SK-N-SH (cell line): Measurements from ENCODE around the gene ATP2B3. TPM values are rescaled to one million over a fixed set of nuclear protein-coding genes. Genes with fewer than 3 reads are reported as not detected.

Experiments
- CTCF ChIA-PET: fragments of 300-600, 350-600 bp; formaldehyde crosslinking; extraction: SDS; loops from one replicate; lab custom pipeline; 2021; lab: Yijun Ruan, JAX
- POLR2A ChIA-PET: fragments of 350-600 bp; sonication (Branson Sonifier 250); formaldehyde crosslinking; extraction: SDS; loops from one replicate; lab custom pipeline; 2020; ENCODE audit warnings: antibody characterized with exemption, inconsistent platforms; lab: Yijun Ruan, JAX
- DNase-seq: peaks from one replicate; pipeline ENCODE4 v3.0.0; 2012
- H2AFZ ChIP-seq: fragments of 200-600 bp; sonication (generic); 2 replicates; pipeline ENCODE4 v1.8.1; 2016; ENCODE audit warnings: antibody characterized with exemption, mild to moderate bottlenecking, low read depth
- H3F3A ChIP-seq: fragments of 200-600 bp; sonication (generic); replicated peaks from 2 replicates; pipeline ENCODE3; 2016; ENCODE audit warnings: antibody characterized with exemption, mild to moderate bottlenecking; ENCODE audit not compliant: insufficient read depth
- H3K27ac ChIP-seq, 2 experiments: fragments of 200-500 bp in 1 of 2; fragments of 200-600 bp in 1 of 2; sonication (Bioruptor generic) in 1 of 2; sonication (generic), shearing (Covaris generic) in 1 of 2; 2 replicates each; pipeline versions ENCODE4 v1.5.1 to v1.6.1; 2014 to 2016; ENCODE audit warnings: low read depth in 2 of 2, inconsistent platforms in 1 of 2, low read length in 1 of 2, mild to moderate bottlenecking in 1 of 2, mixed read lengths in 1 of 2
- H3K27me3 ChIP-seq: fragments of 200-600 bp; sonication (generic), shearing (Covaris generic); 2 replicates; pipeline ENCODE4 v1.6.1; 2016; ENCODE audit warnings: mixed run types; ENCODE audit not compliant: insufficient read depth
- H3K36me3 ChIP-seq, 2 experiments: fragments of 200-500 bp in 1 of 2; fragments of 200-600 bp in 1 of 2; sonication (Bioruptor generic) in 1 of 2; sonication (generic) in 1 of 2; replicated peaks in 1 of 2; 2 replicates each; pipeline versions ENCODE3 to v1.5.1; 2014 to 2016; ENCODE audit warnings: low read length in 1 of 2, mild to moderate bottlenecking in 1 of 2; ENCODE audit not compliant: insufficient read depth in 2 of 2, control insufficient read depth in 1 of 2
- H3K4me1 ChIP-seq, 2 experiments: fragments of 200-500 bp in 1 of 2; fragments of 200-600 bp in 1 of 2; sonication (Bioruptor generic) in 1 of 2; sonication (generic), shearing (Covaris generic) in 1 of 2; 2 replicates each; pipeline versions ENCODE4 v1.5.1 to v1.6.1; 2014 to 2016; ENCODE audit warnings: low read depth in 1 of 2, low read length in 1 of 2, mixed run types in 1 of 2; ENCODE audit not compliant: insufficient read depth in 2 of 2, control insufficient read depth in 1 of 2
- H3K4me2 ChIP-seq: fragments of 200-600 bp; sonication (generic), shearing (Covaris generic); 2 replicates; pipeline ENCODE4 v1.6.1; 2017; ENCODE audit warnings: mixed run types
- H3K4me3 ChIP-seq, 2 experiments: fragments of 200-500 bp in 1 of 2; fragments of 200-600 bp in 1 of 2; sonication (Bioruptor generic) in 1 of 2; sonication (generic), shearing (Covaris generic) in 1 of 2; 2 replicates each; pipeline versions ENCODE4 v1.5.1 to v1.8.1; 2014 to 2016; ENCODE audit warnings: low read depth in 2 of 2, inconsistent platforms in 1 of 2, low read length in 1 of 2, mild to moderate bottlenecking in 1 of 2, mixed read lengths in 1 of 2, moderate library complexity in 1 of 2
- H3K79me2 ChIP-seq: fragments of 200-600 bp; sonication (generic); 2 replicates; pipeline ENCODE4 v1.8.1; 2017; ENCODE audit warnings: mild to moderate bottlenecking; ENCODE audit not compliant: insufficient read depth
- H3K9ac ChIP-seq: fragments of 200-600 bp; sonication (generic); 2 replicates; pipeline ENCODE4 v1.6.1; 2017; ENCODE audit warnings: mixed run types
- H3K9me2 ChIP-seq: fragments of 200-600 bp; sonication (generic); 2 replicates; pipeline ENCODE4 v1.6.1; 2017; ENCODE audit warnings: mixed run types
- H3K9me3 ChIP-seq: fragments of 200-600 bp; sonication (generic); 2 replicates; pipeline ENCODE4 v1.6.1; 2017; ENCODE audit warnings: mixed run types, mild to moderate bottlenecking, moderate library complexity
- H4K20me1 ChIP-seq: fragments of 200-600 bp; sonication (generic); 2 replicates; pipeline ENCODE4 v1.6.1; 2017; ENCODE audit warnings: mild to moderate bottlenecking, mixed run types; ENCODE audit not compliant: insufficient read depth
- CHD2 ChIP-seq: fragments of 150-350 bp; IDR thresholded peaks from 2 replicates; pipeline ENCODE4 v1.6.1; 2018; ENCODE audit warnings: low read length; ENCODE audit not compliant: partially characterized antibody
- CTCF ChIP-seq: fragments of 200-600 bp; sonication (generic); IDR thresholded peaks from 2 replicates; pipeline ENCODE4 v1.6.1; 2017; ENCODE audit warnings: antibody characterized with exemption, mild to moderate bottlenecking, moderate library complexity
- EP300 ChIP-seq, 2 experiments: IDR thresholded peaks; 2 replicates each; pipeline versions ENCODE4 v1.4.0 to v1.6.1; 2012; ENCODE audit warnings: borderline replicate concordance in 1 of 2, low read depth in 1 of 2, low read length in 1 of 2
- EZH2phosphoT487 ChIP-seq: fragments of 200-600 bp; sonication (generic); IDR thresholded peaks from 2 replicates; pipeline ENCODE4 v1.6.1; 2017; ENCODE audit warnings: low read depth, mixed run types, mild to moderate bottlenecking, antibody characterized with exemption, moderate library complexity, borderline replicate concordance
- FOXJ3 ChIP-seq: sonication (generic); formaldehyde crosslinking; IDR thresholded peaks from 2 replicates; pipeline ENCODE4 v1.5.1; 2020; ENCODE audit warnings: mild to moderate bottlenecking, missing genetic modification reagents
- FOXM1 ChIP-seq: IDR thresholded peaks from 2 replicates; pipeline ENCODE4 v1.4.0; 2012; ENCODE audit warnings: low read depth, mild to moderate bottlenecking
- GABPA ChIP-seq: IDR thresholded peaks from 2 replicates; pipeline ENCODE4 v1.4.0; 2012; ENCODE audit warnings: low read depth, mild to moderate bottlenecking
- JUND ChIP-seq: IDR thresholded peaks from 2 replicates; pipeline ENCODE4 v1.4.0; 2012
- MXI1 ChIP-seq: IDR thresholded peaks from 2 replicates; pipeline ENCODE4 v1.6.1; 2012; ENCODE audit warnings: mild to moderate bottlenecking, low read depth, low read length, improper control_type of control experiment
- POLR2AphosphoS5 ChIP-seq: IDR thresholded peaks from 2 replicates; pipeline ENCODE4 v1.6.1; 2012; ENCODE audit warnings: low read depth, low read length
- RAD21 ChIP-seq: IDR thresholded peaks from 2 replicates; pipeline ENCODE4 v1.6.1; 2012; ENCODE audit warnings: mild to moderate bottlenecking, low read length
- RCOR1 ChIP-seq: fragments of 150-350 bp; IDR thresholded peaks from 2 replicates; pipeline ENCODE4 v1.6.1; 2017; ENCODE audit warnings: antibody characterized with exemption, low read length
- RFX5 ChIP-seq: IDR thresholded peaks from 2 replicates; pipeline ENCODE4 v1.6.1; 2012; ENCODE audit warnings: mild to moderate bottlenecking, improper control_type of control experiment, low read length
- RXRA ChIP-seq: IDR thresholded peaks from 2 replicates; pipeline ENCODE4 v1.4.0; 2012; ENCODE audit warnings: low read depth, mild to moderate bottlenecking, borderline replicate concordance
- SIN3A ChIP-seq: IDR thresholded peaks from 2 replicates; pipeline ENCODE4 v1.6.1; 2012; ENCODE audit warnings: low read depth, mild to moderate bottlenecking, low read length, moderate library complexity, borderline replicate concordance
- SMC3 ChIP-seq: IDR thresholded peaks from 2 replicates; pipeline ENCODE4 v1.6.1; 2012; ENCODE audit warnings: low read depth, low read length, improper control_type of control experiment
- TCF12 ChIP-seq: IDR thresholded peaks from 2 replicates; pipeline ENCODE4 v1.4.0; 2012
- ZBTB33 ChIP-seq: IDR thresholded peaks from 2 replicates; pipeline ENCODE4 v1.4.0; 2012; ENCODE audit warnings: low read depth, borderline replicate concordance
- WGBS: methylation state at CpG from one replicate; pipeline ENCODE4 v1.1.6; 2017; ENCODE audit warnings: low lambda C conversion rate; 5-methylcytosine and 5-hydroxymethylcytosine counted together
- polyA plus RNA-seq, 3 experiments: library from polyadenylated mRNA; depleted of rRNA; stranded (reverse); fragments of >200 nt; gene quantifications; 2 replicates each; pipeline ENCODE4 v1.2.3, GENCODE V29; 2012
- TF ChIP-seq, protein P1 (sequence below): IDR thresholded peaks from 2 replicates; pipeline ENCODE4 v1.4.0; 2012; ENCODE audit warnings: low read depth, borderline replicate concordance
- TF ChIP-seq, protein P2 (sequence below): IDR thresholded peaks from 2 replicates; pipeline ENCODE4 v1.6.1; 2012; ENCODE audit warnings: mild to moderate bottlenecking, low read depth, low read length, moderate library complexity
- TF ChIP-seq, protein P3 (sequence below): fragments of 150-350 bp; IDR thresholded peaks from 2 replicates; pipeline ENCODE4 v1.6.1; 2017; ENCODE audit warnings: antibody characterized with exemption, low read length, low read depth, borderline replicate concordance
- TF ChIP-seq, protein P4 (sequence below): IDR thresholded peaks from 2 replicates; pipeline ENCODE4 v1.4.0; 2012; ENCODE audit warnings: low read depth

Gene ATP2B3
- polyA plus RNA-seq, 1 of the 3 experiments (the other 2 are of a cell fraction), result 0.16 TPM

GRCh38 chrX:153554519-153555167 is 37.2 kb downstream of the ATP2B3 start:
- H4K20me1 ChIP-seq, result no peaks in the 10 kb centered on the region
- no peak overlapping the region for H3K27ac ChIP-seq
- H3K36me3 ChIP-seq, result no peaks in the 10 kb centered on the region
- no peaks in the 10 kb centered on the region for H3F3A ChIP-seq
- no peaks in the 10 kb centered on the region for H3K79me2 ChIP-seq
- no peaks in the 10 kb centered on the region for H3K9me2 ChIP-seq
- WGBS, result 26% methylated on average over 12 of the region's 17 CpGs
- H3K4me2 ChIP-seq, result no peak overlapping the region
- H3K9me3 ChIP-seq, result no peaks in the 10 kb centered on the region
- peaks cover 74% of the 10 kb centered on the region for H3K27me3 ChIP-seq
- H2AFZ ChIP-seq, result no peak overlapping the region
- no peak overlapping the region for H3K4me3 ChIP-seq
- POLR2A ChIA-PET, result interaction anchor here (0.6 to 1.3 kb wide), 3 partner anchors 38 to 130 kb away, joined by 3 read pairs; no protein-coding TSS in a partner anchor
- no peak overlapping the region for H3K9ac ChIP-seq
- peak; percentile 85 for DNase-seq
- CTCF ChIA-PET, result interaction anchor here (0.6 to 7.9 kb wide), 36 partner anchors 9 to 522 kb away, joined by 3 to 92 read pairs (median 5); no protein-coding TSS in a partner anchor
- H3K4me1 ChIP-seq, result no peaks in the 10 kb centered on the region
- TF ChIP-seq RAD21 (peak; percentile 80), CTCF (peak; percentile 77), RCOR1 (no peak), FOXM1 (no peak), CHD2 (no peak), FOXJ3 (CRISPR knock-in tag) (no peak), SIN3A (no peak), MXI1 (no peak), POLR2AphosphoS5 (no peak), GABPA (no peak), TCF12 (no peak), EZH2phosphoT487 (no peak), RFX5 (no peak), RXRA (no peak), SMC3 (peak; percentile 79), ZBTB33 (no peak), EP300 (IDR thresholded peaks at IDR 0.05; ENCODE audit: borderline replicate concordance in 1 of 2, low read depth in 1 of 2, low read length in 1 of 2) (no peak), JUND (no peak)
- TF ChIP-seq, protein P1, sequence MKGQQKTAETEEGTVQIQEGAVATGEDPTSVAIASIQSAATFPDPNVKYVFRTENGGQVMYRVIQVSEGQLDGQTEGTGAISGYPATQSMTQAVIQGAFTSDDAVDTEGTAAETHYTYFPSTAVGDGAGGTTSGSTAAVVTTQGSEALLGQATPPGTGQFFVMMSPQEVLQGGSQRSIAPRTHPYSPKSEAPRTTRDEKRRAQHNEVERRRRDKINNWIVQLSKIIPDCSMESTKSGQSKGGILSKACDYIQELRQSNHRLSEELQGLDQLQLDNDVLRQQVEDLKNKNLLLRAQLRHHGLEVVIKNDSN, result no peak
- TF ChIP-seq, protein P2, sequence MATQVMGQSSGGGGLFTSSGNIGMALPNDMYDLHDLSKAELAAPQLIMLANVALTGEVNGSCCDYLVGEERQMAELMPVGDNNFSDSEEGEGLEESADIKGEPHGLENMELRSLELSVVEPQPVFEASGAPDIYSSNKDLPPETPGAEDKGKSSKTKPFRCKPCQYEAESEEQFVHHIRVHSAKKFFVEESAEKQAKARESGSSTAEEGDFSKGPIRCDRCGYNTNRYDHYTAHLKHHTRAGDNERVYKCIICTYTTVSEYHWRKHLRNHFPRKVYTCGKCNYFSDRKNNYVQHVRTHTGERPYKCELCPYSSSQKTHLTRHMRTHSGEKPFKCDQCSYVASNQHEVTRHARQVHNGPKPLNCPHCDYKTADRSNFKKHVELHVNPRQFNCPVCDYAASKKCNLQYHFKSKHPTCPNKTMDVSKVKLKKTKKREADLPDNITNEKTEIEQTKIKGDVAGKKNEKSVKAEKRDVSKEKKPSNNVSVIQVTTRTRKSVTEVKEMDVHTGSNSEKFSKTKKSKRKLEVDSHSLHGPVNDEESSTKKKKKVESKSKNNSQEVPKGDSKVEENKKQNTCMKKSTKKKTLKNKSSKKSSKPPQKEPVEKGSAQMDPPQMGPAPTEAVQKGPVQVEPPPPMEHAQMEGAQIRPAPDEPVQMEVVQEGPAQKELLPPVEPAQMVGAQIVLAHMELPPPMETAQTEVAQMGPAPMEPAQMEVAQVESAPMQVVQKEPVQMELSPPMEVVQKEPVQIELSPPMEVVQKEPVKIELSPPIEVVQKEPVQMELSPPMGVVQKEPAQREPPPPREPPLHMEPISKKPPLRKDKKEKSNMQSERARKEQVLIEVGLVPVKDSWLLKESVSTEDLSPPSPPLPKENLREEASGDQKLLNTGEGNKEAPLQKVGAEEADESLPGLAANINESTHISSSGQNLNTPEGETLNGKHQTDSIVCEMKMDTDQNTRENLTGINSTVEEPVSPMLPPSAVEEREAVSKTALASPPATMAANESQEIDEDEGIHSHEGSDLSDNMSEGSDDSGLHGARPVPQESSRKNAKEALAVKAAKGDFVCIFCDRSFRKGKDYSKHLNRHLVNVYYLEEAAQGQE, result no peak
- TF ChIP-seq, protein P3, sequence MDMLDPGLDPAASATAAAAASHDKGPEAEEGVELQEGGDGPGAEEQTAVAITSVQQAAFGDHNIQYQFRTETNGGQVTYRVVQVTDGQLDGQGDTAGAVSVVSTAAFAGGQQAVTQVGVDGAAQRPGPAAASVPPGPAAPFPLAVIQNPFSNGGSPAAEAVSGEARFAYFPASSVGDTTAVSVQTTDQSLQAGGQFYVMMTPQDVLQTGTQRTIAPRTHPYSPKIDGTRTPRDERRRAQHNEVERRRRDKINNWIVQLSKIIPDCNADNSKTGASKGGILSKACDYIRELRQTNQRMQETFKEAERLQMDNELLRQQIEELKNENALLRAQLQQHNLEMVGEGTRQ, result no peak
- TF ChIP-seq, protein P4, sequence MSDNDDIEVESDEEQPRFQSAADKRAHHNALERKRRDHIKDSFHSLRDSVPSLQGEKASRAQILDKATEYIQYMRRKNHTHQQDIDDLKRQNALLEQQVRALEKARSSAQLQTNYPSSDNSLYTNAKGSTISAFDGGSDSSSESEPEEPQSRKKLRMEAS, result no peak
